A673 (cell line): ENCODE results near the gene MEG3. TPM values are rescaled to one million over a fixed set of nuclear protein-coding genes. Genes with fewer than 3 reads are reported as not detected.

ENCODE experiments used
- BruUV-seq: library from RNA; stranded (reverse); fragments of 400-500 nt; replicated peaks from 2 replicates; lab custom pipeline; 2021; lab: Mats Ljungman, UMichigan
- CTCF ChIA-PET: fragments of 300-600 bp; sonication (Branson Sonifier 250); formaldehyde crosslinking; loops from one replicate; lab custom pipeline; 2022; ENCODE audit warnings: antibody characterized with exemption; lab: Charles Lee
- POLR2A ChIA-PET: fragments of 300-600 bp; sonication (Branson Sonifier 250); formaldehyde crosslinking; loops from one replicate; lab custom pipeline; 2022; ENCODE audit warnings: antibody characterized with exemption; ENCODE audit not compliant: low non-redundant PET; lab: Charles Lee
- DNase-seq: peaks from one replicate; pipeline ENCODE4 v3.0.0-alpha.2; 2015; ENCODE audit warnings: low spot score
- H3K27ac ChIP-seq: fragments of 200-600 bp; sonication (generic); 2 replicates; pipeline ENCODE4 v1.5.1; 2016; ENCODE audit warnings: mixed run types, low read depth, mild to moderate bottlenecking, mixed read lengths, antibody characterized with exemption, low read length; ENCODE audit not compliant: poor library complexity, severe bottlenecking
- H3K27me3 ChIP-seq: fragments of 200-600 bp; sonication (generic); replicated peaks from 2 replicates; pipeline ENCODE4 v1.6.1; 2017; ENCODE audit warnings: mixed run types, low read depth, mild to moderate bottlenecking, mixed read lengths, antibody characterized with exemption, low read length; ENCODE audit not compliant: insufficient read depth, poor library complexity
- H3K36me3 ChIP-seq: fragments of 200-600 bp; sonication (generic); 2 replicates; pipeline ENCODE4 v1.6.1; 2016; ENCODE audit warnings: mixed run types, mild to moderate bottlenecking, mixed read lengths, antibody characterized with exemption, low read length; ENCODE audit not compliant: insufficient read depth, poor library complexity, severe bottlenecking
- H3K4me1 ChIP-seq: fragments of 200-600 bp; sonication (generic); 2 replicates; pipeline ENCODE4 v1.6.1; 2017; ENCODE audit warnings: mixed run types, mild to moderate bottlenecking, mixed read lengths, antibody characterized with exemption, low read length; ENCODE audit not compliant: insufficient read depth, poor library complexity, severe bottlenecking
- H3K4me3 ChIP-seq: fragments of 200-600 bp; sonication (generic); 2 replicates; pipeline ENCODE4 v1.5.1; 2016; ENCODE audit warnings: low read depth, mixed run types, mild to moderate bottlenecking, mixed read lengths, low read length; ENCODE audit not compliant: poor library complexity, severe bottlenecking
- H3K9me3 ChIP-seq: fragments of 200-600 bp; sonication (generic); 2 replicates; pipeline ENCODE4 v1.6.1; 2016; ENCODE audit warnings: mixed run types, low read depth, mild to moderate bottlenecking, mixed read lengths, antibody characterized with exemption, low read length; ENCODE audit not compliant: poor library complexity, severe bottlenecking
- CTCF ChIP-seq: fragments of 300-800, 200-600 bp; sonication (generic); conservative IDR thresholded peaks from 2 replicates; pipeline ENCODE4 v1.5.1; 2017; ENCODE audit warnings: low read depth, mild to moderate bottlenecking, antibody characterized with exemption, low read length, moderate library complexity, mixed read lengths
- EZH2 ChIP-seq: fragments of 200-600 bp; sonication (generic); IDR thresholded peaks from 2 replicates; pipeline ENCODE4 v1.6.1; 2017; ENCODE audit warnings: borderline replicate concordance, low read depth, mild to moderate bottlenecking, mixed read lengths, antibody characterized with exemption, low read length; ENCODE audit not compliant: poor library complexity, severe bottlenecking
- intact Hi-C: fragments of 100-400 bp; cut with micrococcal nuclease; formaldehyde crosslinking; loops from one replicate; pipeline ENCODE4 v1.10.0; 2022; ENCODE audit not compliant: unreplicated experiment
- total RNA-seq: library from RNA; stranded (reverse); gene quantifications from 2 replicates; pipeline ENCODE4 v1.2.3, GENCODE V29; 2021

The MEG3 gene
- total RNA-seq, 1 experiment from 2014 or later, result 58.7 TPM

GRCh38 chr14:100881211-100882025 is 55.5 kb downstream of the MEG3 start:
- no peak for DNase-seq
- no peaks in the 10 kb centered on the region for H3K36me3 ChIP-seq
- H3K27me3 ChIP-seq, result no peaks in the 10 kb centered on the region
- no peak for TF ChIP-seq CTCF
- intact Hi-C loops, result no loop called here
- H3K9me3 ChIP-seq, result no peaks in the 10 kb centered on the region
- peaks cover 11% of the 10 kb centered on the region for H3K4me1 ChIP-seq
- ChIA-PET CTCF (no interaction called here), POLR2A (no interaction called here)
- BruUV-seq, result no TSS peak
- H3K27ac ChIP-seq, result no peak overlapping the region
- no peak overlapping the region for H3K4me3 ChIP-seq

- no peaks in the 10 kb centered on the region for H3K9me3 ChIP-seq
- POLR2A ChIA-PET, result no interaction called here
- CTCF ChIA-PET, result no interaction called here
- H3K27me3 ChIP-seq, result no peaks in the 10 kb centered on the region
- BruUV-seq, result no TSS peak
- H3K4me3 ChIP-seq, result no peak overlapping the region
- no peak overlapping the region for H3K27ac ChIP-seq
- no peaks in the 10 kb centered on the region for H3K36me3 ChIP-seq
- DNase-seq, result no peak
- peaks cover 19% of the 10 kb centered on the region for H3K4me1 ChIP-seq
- no peak for TF ChIP-seq CTCF
- TF ChIP-seq EZH2, result no peak
- intact Hi-C loops, result no loop called here
These were observed 56.4 kb downstream of the MEG3 start for GRCh38 chr14:100882026-100882967.

GRCh38 chr14:100882991-100883788 is 57.3 kb downstream of the MEG3 start:
- CTCF ChIA-PET, result no interaction called here
- intact Hi-C loops, result no loop called here
- peaks cover 28% of the 10 kb centered on the region for H3K4me1 ChIP-seq
- BruUV-seq, result no TSS peak
- H3K4me3 ChIP-seq, result no peak overlapping the region
- H3K27me3 ChIP-seq, result no peaks in the 10 kb centered on the region
- H3K27ac ChIP-seq, result no peak overlapping the region
- POLR2A ChIA-PET, result no interaction called here
- no peak for TF ChIP-seq CTCF
- TF ChIP-seq EZH2, result no peak
- no peaks in the 10 kb centered on the region for H3K36me3 ChIP-seq
- DNase-seq, result no peak
- H3K9me3 ChIP-seq, result no peaks in the 10 kb centered on the region
